Type B pancreatic cell (in vitro differentiated cells): ENCODE data around the gene TRIM39. TPM values are rescaled to one million over a fixed set of nuclear protein-coding genes. Genes with fewer than 3 reads are reported as not detected.

Source experiments
- DNase-seq: peaks from one replicate; pipeline ENCODE4 v3.0.0; 2021; ENCODE audit warnings: mixed read lengths; ENCODE audit not compliant: unreplicated experiment; ENCODE audit errors: extremely low spot score
- H3K27ac Mint-ChIP-seq: 2 replicates; pipeline ENCODE4 v1.8.0; 2021; ENCODE audit warnings: mild to moderate bottlenecking, mixed read lengths
- H3K27me3 Mint-ChIP-seq: 2 replicates; pipeline ENCODE4 v1.8.0; 2021; ENCODE audit warnings: mixed read lengths
- H3K36me3 Mint-ChIP-seq: 2 replicates; pipeline ENCODE4 v1.8.0; 2021; ENCODE audit warnings: mixed read lengths
- H3K4me1 Mint-ChIP-seq: one replicate; pipeline ENCODE4 v1.8.0; 2021; ENCODE audit warnings: mixed read lengths; ENCODE audit not compliant: unreplicated experiment
- H3K4me3 Mint-ChIP-seq: 2 replicates; pipeline ENCODE4 v1.8.0; 2021; ENCODE audit warnings: mild to moderate bottlenecking, mixed read lengths
- H3K9me3 Mint-ChIP-seq: 2 replicates; pipeline ENCODE4 v1.8.0; 2021; ENCODE audit warnings: mixed read lengths
- total RNA-seq: library from RNA; stranded (reverse); gene quantifications from 2 replicates; pipeline ENCODE4 v1.2.1, GENCODE V29; 2021; ENCODE audit warnings: low replicate concordance
- TF ChIP-seq, protein P1 (sequence below): fragments of 200-600 bp; sonication (generic); conservative IDR thresholded peaks from 2 replicates; pipeline ENCODE4 v1.5.0; 2021; ENCODE audit warnings: antibody characterized with exemption, mild to moderate bottlenecking

Gene TRIM39
- total RNA-seq, 1 donor from 2014 or later = 13.7 TPM

DNA sequence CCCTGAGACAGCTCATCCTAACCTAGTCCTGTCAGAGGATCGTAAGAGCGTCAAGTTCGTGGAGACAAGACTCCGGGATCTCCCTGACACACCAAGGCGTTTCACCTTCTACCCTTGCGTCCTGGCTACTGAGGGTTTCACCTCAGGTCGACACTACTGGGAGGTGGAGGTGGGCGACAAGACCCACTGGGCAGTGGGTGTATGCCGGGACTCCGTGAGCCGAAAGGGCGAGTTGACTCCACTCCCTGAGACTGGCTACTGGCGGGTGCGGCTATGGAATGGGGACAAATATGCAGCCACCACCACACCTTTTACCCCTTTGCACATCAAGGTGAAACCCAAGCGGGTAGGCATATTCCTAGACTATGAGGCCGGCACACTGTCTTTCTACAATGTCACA is 15.0 kb downstream of the TRIM39 start:
- Mint-ChIP-seq H3K9me3 (no peaks in the 10 kb centered on the region), H3K4me3 (no peak overlapping the region), H3K36me3 (peaks cover 9% of the 10 kb centered on the region), H3K27me3 (no peaks in the 10 kb centered on the region), H3K4me1 (peaks cover 7% of the 10 kb centered on the region), H3K27ac (no peak overlapping the region)
- TF ChIP-seq, protein P1, sequence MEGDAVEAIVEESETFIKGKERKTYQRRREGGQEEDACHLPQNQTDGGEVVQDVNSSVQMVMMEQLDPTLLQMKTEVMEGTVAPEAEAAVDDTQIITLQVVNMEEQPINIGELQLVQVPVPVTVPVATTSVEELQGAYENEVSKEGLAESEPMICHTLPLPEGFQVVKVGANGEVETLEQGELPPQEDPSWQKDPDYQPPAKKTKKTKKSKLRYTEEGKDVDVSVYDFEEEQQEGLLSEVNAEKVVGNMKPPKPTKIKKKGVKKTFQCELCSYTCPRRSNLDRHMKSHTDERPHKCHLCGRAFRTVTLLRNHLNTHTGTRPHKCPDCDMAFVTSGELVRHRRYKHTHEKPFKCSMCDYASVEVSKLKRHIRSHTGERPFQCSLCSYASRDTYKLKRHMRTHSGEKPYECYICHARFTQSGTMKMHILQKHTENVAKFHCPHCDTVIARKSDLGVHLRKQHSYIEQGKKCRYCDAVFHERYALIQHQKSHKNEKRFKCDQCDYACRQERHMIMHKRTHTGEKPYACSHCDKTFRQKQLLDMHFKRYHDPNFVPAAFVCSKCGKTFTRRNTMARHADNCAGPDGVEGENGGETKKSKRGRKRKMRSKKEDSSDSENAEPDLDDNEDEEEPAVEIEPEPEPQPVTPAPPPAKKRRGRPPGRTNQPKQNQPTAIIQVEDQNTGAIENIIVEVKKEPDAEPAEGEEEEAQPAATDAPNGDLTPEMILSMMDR = no peak
- no peak for DNase-seq

DNA sequence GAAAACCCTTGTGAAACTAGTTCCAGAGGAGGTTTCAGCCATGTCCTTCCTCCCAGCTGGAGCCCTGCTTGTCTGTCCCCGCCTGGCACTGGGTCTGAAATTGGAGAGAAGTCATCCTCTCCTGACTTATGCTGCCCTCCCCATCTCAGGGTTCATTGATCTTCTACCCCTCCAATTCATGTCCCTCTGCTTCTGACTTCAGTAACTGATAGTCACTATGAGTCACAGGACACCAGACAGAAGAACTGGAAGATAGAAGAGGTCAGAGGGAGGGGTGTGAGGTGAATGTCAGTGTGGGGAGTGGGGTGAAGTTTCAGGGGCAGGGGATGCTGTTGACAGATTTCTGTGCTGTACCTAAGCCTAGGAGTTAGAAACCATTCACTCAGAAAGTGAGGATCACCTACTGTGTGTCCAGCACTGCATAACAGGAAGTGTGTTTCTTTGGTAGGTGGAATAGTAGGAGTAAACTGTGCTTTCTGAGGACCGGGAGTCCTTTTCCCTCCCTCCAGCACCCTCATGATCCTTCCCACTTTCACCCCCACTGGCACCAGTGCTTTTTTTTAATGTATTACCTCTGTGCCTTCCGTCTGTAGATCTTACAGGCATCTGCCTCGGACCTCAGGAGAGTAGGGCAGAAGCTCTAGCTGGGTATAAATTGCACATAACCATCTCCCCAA is 17.6 kb downstream of the TRIM39 start:
- Mint-ChIP-seq H3K27me3 (no peaks in the 10 kb centered on the region), H3K4me1 (peaks cover 7% of the 10 kb centered on the region), H3K4me3 (peak overlapping the region; percentile 91), H3K9me3 (no peaks in the 10 kb centered on the region), H3K36me3 (peaks cover 10% of the 10 kb centered on the region), H3K27ac (peak overlapping the region; percentile 82)
- TF ChIP-seq, protein P1 = no peak
- DNase-seq = no peak

DNA sequence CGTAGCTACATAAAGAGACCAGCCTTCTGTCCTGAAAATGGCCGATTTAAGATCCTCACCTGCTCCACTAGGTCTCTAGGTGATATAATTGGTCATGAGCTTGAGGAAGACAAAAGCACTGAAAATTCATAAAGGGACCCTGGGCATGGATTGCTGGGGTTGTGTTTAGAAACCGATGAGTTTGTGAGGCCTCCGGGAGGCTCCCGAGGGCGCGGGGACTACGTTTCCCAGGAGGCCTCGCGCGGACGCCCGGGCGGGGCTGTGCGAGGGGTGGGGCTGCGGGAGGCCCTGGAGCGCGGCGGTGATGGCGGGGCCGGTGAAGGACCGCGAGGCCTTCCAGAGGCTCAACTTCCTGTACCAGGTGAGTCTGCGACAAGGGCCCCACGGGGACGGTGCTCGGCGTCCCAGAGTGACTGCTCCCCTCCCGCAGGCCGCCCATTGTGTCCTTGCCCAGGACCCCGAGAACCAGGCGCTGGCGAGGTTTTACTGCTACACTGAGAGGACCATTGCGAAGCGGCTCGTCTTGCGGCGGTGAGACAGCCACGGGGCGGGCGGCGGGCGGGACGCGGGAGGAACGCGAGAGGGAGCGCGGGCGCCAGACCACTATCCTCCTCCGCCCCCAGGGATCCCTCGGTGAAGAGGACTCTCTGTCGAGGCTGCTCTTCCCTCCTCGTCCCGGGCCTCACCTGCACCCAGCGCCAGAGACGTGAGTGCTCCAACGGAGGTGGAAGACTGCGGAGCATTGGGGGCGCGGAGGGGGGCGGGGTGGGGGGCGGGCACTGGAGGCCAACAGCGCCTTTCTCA is 18.3 kb downstream of the TRIM39 start, which contains the start of gene RPP21:
Gene RPP21 (plus strand): TSS at position 289 of the 804 bp plus-strand sequence. CDS start 16 bp downstream, at position 305.
- Mint-ChIP-seq H3K4me3 (peak within 1 kb of the TSS; percentile 91), H3K9me3 (no peaks in the 10 kb centered on the region), H3K4me1 (peaks cover 7% of the 10 kb centered on the region), H3K27ac (peak within 1 kb of the TSS; percentile 82), H3K36me3 (peaks cover 10% of the 10 kb centered on the region), H3K27me3 (no peaks in the 10 kb centered on the region)
- DNase-seq = peak; percentile 91
- TF ChIP-seq, protein P1 = no peak

DNA sequence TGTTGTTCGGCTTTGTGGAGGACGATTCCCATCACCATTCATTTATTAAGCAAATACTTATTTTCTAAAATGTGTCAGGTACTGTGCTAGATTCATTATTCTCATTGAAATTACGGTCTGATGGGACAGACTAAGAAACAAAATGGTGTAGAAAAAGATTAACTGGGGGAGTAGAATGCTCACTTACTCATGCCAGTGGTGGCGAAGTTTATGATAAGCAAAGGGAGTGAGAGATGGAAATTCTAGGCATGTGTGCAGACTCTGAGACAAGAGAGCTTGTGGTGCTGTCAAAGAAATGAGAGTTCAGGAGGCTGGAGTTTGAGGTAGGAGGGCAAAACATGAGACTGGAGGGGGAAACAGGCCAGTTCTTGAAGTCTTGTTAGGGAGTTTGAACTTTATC is 19.1 kb downstream of the TRIM39 start:
- H3K36me3 Mint-ChIP-seq = peaks cover 10% of the 10 kb centered on the region
- no peaks in the 10 kb centered on the region for H3K27me3 Mint-ChIP-seq
- H3K9me3 Mint-ChIP-seq = no peaks in the 10 kb centered on the region
- no peak for DNase-seq
- TF ChIP-seq, protein P1 = no peak
- peak overlapping the region; percentile 91 for H3K4me3 Mint-ChIP-seq
- peaks cover 7% of the 10 kb centered on the region for H3K4me1 Mint-ChIP-seq
- H3K27ac Mint-ChIP-seq = peak overlapping the region; percentile 74

DNA sequence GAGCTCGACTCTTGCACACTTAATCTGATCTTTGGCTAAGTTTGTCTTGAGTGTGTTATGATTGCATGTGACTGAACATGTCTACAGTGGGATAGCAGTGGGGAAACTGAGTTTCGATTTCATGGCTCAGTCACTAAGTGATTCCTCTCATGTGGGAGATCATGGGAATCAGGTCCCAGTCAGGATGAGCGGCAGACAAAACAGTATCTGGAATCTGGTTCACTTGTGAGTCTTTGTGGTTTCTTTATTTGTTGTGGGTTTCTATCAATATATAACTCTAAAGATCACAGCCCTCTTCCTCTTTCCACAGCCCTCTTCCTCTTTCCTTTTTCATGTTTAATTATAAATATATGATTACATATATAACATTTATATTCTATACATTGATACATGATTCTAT is 22.2 kb downstream of the TRIM39 start:
- Mint-ChIP-seq H3K27ac (no peak overlapping the region), H3K27me3 (peaks cover 3% of the 10 kb centered on the region), H3K9me3 (no peaks in the 10 kb centered on the region)

More for the DNA sequence above, 22.2 kb downstream of the TRIM39 start:
- TF ChIP-seq, protein P1 = no peak
- no peak for DNase-seq
- no peak overlapping the region for H3K4me3 Mint-ChIP-seq
- H3K36me3 Mint-ChIP-seq = peaks cover 10% of the 10 kb centered on the region
- H3K4me1 Mint-ChIP-seq = peaks cover 7% of the 10 kb centered on the region
